ENCODE measurements around the gene TRAPPC10. TPM values are rescaled to one million over a fixed set of nuclear protein-coding genes. Genes with fewer than 3 reads are reported as not detected.

TRAPPC10 gene
- total RNA-seq, 1 donor from 2014 or later, result 18.5 TPM

DNA sequence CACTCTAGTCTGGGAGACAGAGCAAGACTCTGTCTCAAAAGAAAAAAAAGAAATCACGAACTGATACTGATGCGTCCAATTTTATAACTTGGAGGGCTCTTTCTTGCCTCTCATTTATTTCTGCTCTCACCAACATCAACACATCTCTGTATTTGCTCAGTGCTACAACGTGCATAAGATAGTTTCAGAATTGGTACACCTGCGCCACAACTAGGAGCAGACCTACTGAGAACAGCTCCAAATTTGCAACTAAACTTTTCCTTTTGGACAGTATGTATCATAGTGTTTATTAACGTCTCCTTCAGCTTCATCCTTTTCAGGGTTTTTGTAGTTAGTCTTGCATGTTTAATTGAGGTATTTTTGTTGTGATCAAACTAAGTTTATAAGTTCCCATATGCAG, 27.7 kb downstream of the TRAPPC10 start:
- no peak for DNase-seq (ENCODE audit: low spot score)

DNA sequence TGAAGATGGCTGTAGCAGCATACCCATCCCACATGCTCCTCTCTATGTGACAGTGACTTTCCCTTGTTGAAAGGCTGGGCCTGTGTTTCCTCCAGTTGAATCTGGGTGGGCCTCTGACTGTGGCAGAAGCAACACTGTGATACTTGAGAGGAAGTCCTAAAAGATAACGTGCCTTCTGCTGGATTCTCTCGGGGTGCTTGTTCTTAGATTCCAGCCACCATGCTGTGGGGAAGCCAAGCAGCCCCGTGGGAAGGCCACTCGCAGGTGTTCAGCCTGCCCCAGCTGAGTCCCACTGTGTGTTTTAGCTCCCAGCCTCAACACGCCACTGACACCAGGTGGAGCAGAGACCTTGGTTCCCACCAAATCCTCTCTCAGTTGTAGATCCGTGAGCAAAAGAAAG, 31.5 kb downstream of the TRAPPC10 start:
- no peak for DNase-seq (ENCODE audit: low spot score)

GRCh38 chr21:44046734-44047133, 34.6 kb downstream of the TRAPPC10 start:
- DNase-seq (ENCODE audit: low spot score), result no peak

GRCh38 chr21:44047996-44048560, 36.0 kb downstream of the TRAPPC10 start:
- DNase-seq (ENCODE audit: low spot score), result no peak

DNA sequence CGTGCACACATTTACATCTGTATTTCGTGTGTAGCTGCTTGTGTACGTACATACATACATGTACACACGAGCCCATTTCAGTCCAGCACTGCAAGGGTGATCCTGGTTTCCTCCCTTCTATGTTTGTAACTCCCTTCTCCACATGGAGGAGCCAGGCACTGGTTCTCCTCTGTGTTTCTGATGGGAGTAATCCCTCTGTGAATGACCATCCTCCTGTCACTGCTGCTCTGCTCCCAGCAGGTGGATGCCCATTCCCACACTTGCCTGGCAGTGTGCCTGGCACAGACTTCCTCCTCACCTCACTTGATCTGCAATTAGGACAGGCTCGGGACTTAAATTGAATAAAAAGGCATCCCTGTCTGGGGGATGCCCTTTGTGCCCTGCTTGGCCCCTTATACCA, 37.1 kb downstream of the TRAPPC10 start:
- DNase-seq (ENCODE audit: low spot score), result no peak

DNA sequence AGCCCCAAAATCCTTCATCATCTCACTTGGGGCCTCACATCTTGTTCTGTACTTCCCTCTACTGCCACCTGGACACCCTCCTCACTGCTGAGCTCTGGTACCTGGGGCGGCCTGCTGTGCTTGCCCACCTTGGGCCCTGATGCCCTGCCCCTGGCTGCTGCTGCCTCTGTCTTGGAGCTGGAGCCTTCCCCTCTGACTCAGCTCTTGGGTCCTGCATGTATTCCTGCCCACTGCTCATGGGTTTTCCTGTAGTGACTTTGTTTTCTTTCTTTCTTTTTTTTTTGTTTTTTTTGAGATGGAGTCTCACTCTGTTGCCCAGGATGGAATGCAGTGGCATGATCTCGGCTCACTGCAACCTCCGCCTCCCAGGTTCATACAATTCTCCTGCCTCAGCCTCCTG, 37.5 kb downstream of the TRAPPC10 start:
- no peak for DNase-seq (ENCODE audit: low spot score)

GRCh38 chr21:44050276-44050675, 38.2 kb downstream of the TRAPPC10 start:
- DNase-seq (ENCODE audit: low spot score), result no peak

DNA sequence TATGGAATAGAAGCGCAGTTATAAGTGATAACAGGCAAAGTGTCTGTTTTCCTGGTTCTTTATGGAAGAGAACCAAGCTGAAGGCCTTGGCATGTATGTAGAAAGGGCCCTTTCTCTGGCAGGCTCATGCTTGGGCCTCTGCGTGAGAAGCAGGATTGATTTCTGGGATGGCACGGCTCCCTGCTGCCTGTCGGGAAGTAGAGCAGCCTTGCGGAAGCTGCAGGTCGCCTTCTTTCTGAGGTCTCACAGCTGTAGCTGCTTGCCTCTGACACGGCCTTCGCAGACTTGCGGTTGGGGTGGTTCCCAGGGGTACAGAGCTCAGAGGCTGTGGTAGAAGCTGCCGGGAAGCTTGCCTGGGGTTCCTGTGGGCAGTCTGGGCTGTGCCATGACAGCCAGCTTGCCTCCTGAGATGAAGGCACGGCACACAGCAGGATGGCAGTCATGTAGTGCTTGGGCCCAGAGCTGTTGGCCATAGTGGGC, 39.4 kb downstream of the TRAPPC10 start:
- peak; percentile 14 for DNase-seq (ENCODE audit: low spot score)

DNA sequence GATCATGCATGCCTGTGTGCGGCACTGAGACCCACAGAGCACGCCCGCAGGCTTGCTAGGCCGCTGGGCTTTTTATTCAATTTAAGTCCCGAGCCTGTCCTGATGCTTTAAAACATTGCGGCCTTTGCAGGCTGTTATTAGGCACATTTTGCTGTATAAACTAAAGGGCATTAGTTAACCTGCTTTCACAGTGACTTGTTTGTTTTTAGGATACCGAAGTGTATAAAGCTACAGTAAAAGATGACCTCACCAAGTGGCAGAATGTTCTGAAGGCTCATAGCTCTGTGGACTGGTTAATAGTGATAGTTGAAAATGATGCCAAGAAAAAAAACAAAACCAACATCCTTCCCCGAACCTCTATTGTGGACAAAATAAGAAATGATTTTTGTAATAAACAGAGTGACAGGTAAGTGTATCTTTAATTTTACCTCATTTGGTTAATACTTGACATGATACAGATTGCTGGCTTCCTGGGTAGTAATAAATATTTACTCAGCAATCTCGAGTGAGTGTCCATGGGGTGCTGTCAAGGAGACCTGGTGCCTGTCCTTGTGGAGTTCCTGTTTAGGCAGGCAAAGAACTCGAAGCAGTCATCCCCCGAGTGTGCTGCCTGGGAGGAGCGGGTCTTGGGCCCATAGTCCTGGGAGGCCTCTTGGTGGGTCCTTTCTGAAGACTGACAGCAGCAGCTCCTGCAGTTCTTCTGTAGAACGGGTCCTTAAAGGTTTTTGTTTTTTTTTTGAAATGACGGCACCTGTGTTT, 40.1 kb downstream of the TRAPPC10 start:
- DNase-seq (ENCODE audit: low spot score), result no peak

GRCh38 chr21:44052830-44053226, 40.7 kb downstream of the TRAPPC10 start:
- no peak for DNase-seq (ENCODE audit: low spot score)

- DNase-seq (ENCODE audit: low spot score), result no peak
These were observed 41.5 kb downstream of the TRAPPC10 start for GRCh38 chr21:44053567-44053966.

- DNase-seq (ENCODE audit: low spot score), result peak; percentile 65
These were observed 42.6 kb downstream of the TRAPPC10 start for GRCh38 chr21:44054710-44055109.

DNA sequence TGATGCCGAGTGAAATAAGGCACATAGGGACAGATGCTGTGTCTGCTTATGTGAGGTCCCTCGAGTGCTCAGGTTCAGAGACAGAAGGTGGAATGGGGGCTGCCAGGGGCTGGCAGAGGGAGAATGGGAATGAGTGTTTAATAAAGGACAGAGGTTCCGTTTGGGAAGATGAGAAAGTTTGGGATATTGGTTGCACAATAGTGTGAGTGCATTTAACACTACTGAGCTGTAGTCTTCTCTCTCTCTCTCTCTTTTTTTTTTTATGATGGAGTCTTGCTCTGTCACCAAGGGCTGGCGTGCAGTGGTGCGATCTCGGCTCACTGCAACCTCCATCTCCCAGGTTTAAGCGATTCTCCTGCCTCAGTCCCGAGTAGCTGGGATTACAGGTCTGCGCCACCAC, 44.9 kb downstream of the TRAPPC10 start:
- DNase-seq (ENCODE audit: low spot score), result no peak

GRCh38 chr21:44057960-44058651, 46.0 kb downstream of the TRAPPC10 start:
- DNase-seq (ENCODE audit: low spot score), result no peak

- no peak for DNase-seq (ENCODE audit: low spot score)
These were observed 46.5 kb downstream of the TRAPPC10 start for GRCh38 chr21:44058652-44058964.

GRCh38 chr21:44058981-44059380, 46.9 kb downstream of the TRAPPC10 start:
- no peak for DNase-seq (ENCODE audit: low spot score)

GRCh38 chr21:44059710-44060109, 47.6 kb downstream of the TRAPPC10 start:
- DNase-seq (ENCODE audit: low spot score), result no peak

DNA sequence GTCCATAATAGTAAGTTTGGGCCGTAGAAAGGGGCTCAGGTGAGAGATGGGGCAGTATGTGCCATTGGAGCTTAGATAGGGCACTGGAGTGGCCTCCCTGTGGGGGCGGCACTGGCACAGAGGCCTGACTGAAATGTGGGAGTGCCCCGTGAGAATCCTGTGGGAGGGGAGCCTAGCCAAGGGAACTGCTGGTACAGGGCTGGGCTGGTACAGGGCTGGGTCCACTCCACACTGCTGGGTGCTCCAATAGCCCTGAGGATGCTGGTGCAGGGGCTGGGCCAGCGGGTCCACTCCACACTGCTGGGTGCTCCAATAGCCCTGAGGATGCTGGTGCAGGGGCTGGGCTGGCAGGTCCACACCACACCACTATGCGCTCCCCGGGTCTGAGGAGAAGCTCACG, 50.3 kb downstream of the TRAPPC10 start:
- DNase-seq (ENCODE audit: low spot score), result no peak

- DNase-seq (ENCODE audit: low spot score), result no peak
These were observed 51.2 kb downstream of the TRAPPC10 start for GRCh38 chr21:44063151-44063912.

DNA sequence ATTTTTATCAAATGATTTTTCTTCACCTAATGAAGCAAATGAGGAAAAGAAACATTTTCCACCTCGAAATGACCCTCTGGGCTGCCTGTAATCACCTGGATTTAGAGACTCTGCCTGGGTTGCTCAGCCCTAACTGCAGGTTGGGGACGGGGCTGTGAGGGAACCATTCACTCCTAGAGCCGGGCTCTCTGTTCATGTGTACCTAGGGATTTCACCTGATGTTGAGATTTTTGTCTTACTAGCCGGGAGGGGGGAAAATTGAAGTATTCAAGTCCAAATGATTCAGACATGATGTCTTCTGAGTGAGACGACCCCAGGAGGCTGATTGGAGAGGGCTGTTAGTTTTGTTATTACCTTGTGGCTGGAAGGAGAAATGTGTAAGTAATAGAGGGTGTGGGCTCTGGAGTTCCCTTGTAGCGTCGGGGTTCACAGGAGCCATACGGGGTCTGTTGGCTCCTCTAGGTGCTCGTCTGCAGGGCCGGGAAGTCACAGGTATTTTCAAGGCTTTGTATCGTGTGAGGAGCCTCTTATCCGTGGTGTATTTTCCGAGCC, 52.8 kb downstream of the TRAPPC10 start:
- no peak for DNase-seq (ENCODE audit: low spot score)

DNA sequence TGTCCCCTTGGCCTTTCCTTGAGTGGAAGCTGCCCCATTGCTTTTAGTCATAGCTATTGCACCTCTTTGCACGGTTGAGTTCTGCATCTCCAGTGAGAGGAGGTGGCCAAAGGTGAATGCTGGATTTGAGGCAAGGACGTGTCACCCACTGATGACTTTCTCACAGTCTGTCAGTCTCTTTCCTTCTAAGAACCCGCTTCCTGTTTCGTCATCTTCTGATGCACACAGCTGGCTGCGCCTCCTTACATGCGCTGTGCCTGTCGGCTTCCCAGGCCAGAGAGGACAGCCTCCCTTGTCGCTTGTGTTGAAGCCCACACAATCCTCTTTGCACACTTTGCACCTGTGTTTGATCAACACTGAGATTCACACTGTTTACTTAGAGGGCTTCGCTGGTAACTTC, 53.3 kb downstream of the TRAPPC10 start:
- no peak for DNase-seq (ENCODE audit: low spot score)

DNA sequence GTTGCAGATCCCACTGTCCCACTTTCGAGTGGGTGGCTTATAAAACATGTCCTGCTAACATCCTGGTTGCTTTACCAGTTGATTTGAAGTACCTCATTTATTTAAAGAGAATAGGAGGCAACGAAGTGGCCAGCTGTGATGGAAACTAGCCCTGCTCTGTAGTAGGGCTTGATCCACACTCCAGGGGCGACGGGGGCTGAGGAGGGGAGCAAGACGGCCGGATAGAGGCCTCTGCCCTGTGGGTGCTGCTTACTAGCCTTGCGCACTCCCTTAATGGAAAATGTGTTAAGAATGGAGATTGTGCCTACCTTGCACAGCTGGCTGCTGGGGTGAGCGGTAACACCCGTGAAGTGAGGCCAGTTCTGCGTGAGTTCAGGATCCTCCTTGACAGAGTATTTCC, 54.0 kb downstream of the TRAPPC10 start:
- DNase-seq (ENCODE audit: low spot score), result no peak

Data from umbilical cord (tissue), 2 donors.